CD14-positive monocyte (primary cell): ENCODE results near the gene PLS3. TPM values are rescaled to one million over a fixed set of nuclear protein-coding genes. Genes with fewer than 3 reads are reported as not detected.
"Not testable (repeated sequence)": the region's sequence is repeated elsewhere in the genome, so short reads cannot be mapped to it uniquely, and the experiment has no call there.

Experiments
- DNase-seq, 3 donors: peaks; one replicate each; pipeline ENCODE4 v3.0.0-alpha.2; 2011 to 2022
- H2AFZ ChIP-seq: 2 replicates; pipeline ENCODE4 v1.6.0; 2012; ENCODE audit warnings: mild to moderate bottlenecking, low read depth, low read length, inconsistent platforms; ENCODE audit not compliant: insufficient read depth, poor library complexity, severe bottlenecking
- H3K27ac ChIP-seq, 2 donors: 1 replicate in 1 of 2; 2 replicates in 1 of 2; pipeline ENCODE4 v1.5.1; 2012 to 2013; ENCODE audit warnings: low read length in 2 of 2, control low read depth in 1 of 2, inconsistent platforms in 1 of 2, low read depth in 1 of 2, mild to moderate bottlenecking in 1 of 2
- H3K27me3 ChIP-seq, 2 donors: one replicate each; pipeline versions ENCODE4 v1.6.0 to v1.6.1; 2011 to 2013; ENCODE audit warnings: low read length in 2 of 2; ENCODE audit not compliant: control insufficient read depth in 2 of 2, insufficient read depth in 2 of 2
- H3K36me3 ChIP-seq, 2 donors: replicated peaks in 1 of 2; 1 replicate in 1 of 2; 2 replicates in 1 of 2; pipeline versions ENCODE4 v1.5.1 to v1.6.1; 2012 to 2013; ENCODE audit warnings: low read length in 2 of 2, control low read depth in 1 of 2, inconsistent platforms in 1 of 2, mild to moderate bottlenecking in 1 of 2; ENCODE audit not compliant: insufficient read depth in 2 of 2, control insufficient read depth in 1 of 2
- H3K4me1 ChIP-seq, 2 donors: 1 replicate in 1 of 2; 2 replicates in 1 of 2; pipeline versions ENCODE4 v1.5.1 to v1.6.1; 2012 to 2013; ENCODE audit warnings: low read length in 2 of 2, control low read depth in 1 of 2, inconsistent platforms in 1 of 2, mild to moderate bottlenecking in 1 of 2, moderate library complexity in 1 of 2; ENCODE audit not compliant: insufficient read depth in 2 of 2, control insufficient read depth in 1 of 2
- H3K4me2 ChIP-seq: replicated peaks from 2 replicates; pipeline ENCODE3; 2012; ENCODE audit warnings: low read length, moderate library complexity, mild to moderate bottlenecking; ENCODE audit not compliant: poor library complexity, severe bottlenecking; ENCODE audit errors: extremely low read depth
- H3K4me3 ChIP-seq, 3 experiments: fragments of 200-600 bp in 1 of 3; sonication (generic) in 1 of 3; replicated peaks in 1 of 3; 1 replicate in 2 of 3; 2 replicates in 1 of 3; pipeline ENCODE4 v1.5.1; 2011 to 2013; ENCODE audit warnings: low read length in 3 of 3, mild to moderate bottlenecking in 3 of 3, control low read depth in 2 of 3, low read depth in 2 of 3, inconsistent platforms in 1 of 3, moderate library complexity in 1 of 3
- H3K79me2 ChIP-seq: 2 replicates; pipeline ENCODE4 v1.6.0; 2012; ENCODE audit warnings: mild to moderate bottlenecking, control low read depth, inconsistent platforms, low read length, moderate library complexity; ENCODE audit not compliant: insufficient read depth
- H3K9ac ChIP-seq: 2 replicates; pipeline ENCODE4 v1.6.0; 2017; ENCODE audit warnings: low read length, mild to moderate bottlenecking; ENCODE audit not compliant: insufficient read depth, poor library complexity, severe bottlenecking
- H3K9me3 ChIP-seq, 2 donors: replicated peaks in 1 of 2; 1 replicate in 1 of 2; 2 replicates in 1 of 2; pipeline versions ENCODE4 v1.5.1 to v1.6.1; 2012 to 2013; ENCODE audit warnings: low read length in 2 of 2, control low read depth in 1 of 2; ENCODE audit not compliant: control insufficient read depth in 1 of 2, insufficient read depth in 1 of 2
- H4K20me1 ChIP-seq: 2 replicates; pipeline ENCODE4 v1.6.0; 2012; ENCODE audit warnings: mild to moderate bottlenecking, low read length, control low read depth, moderate library complexity; ENCODE audit not compliant: insufficient read depth
- H3K27ac Mint-ChIP-seq, 7 donors: one replicate each; pipeline ENCODE4 v1.8.0; 2020; ENCODE audit warnings: mild to moderate bottlenecking in 7 of 7, mixed read lengths in 7 of 7, moderate library complexity in 6 of 7, inconsistent platforms in 2 of 7
- H3K27me3 Mint-ChIP-seq, 3 donors: one replicate each; pipeline ENCODE4 v1.8.0; 2021 to 2022; ENCODE audit warnings: low read depth in 3 of 3, mild to moderate bottlenecking in 3 of 3, mixed read lengths in 3 of 3, moderate library complexity in 3 of 3, inconsistent platforms in 1 of 3
- H3K36me3 Mint-ChIP-seq, 2 donors: one replicate each; pipeline ENCODE4 v1.8.0; 2020; ENCODE audit warnings: mixed read lengths in 2 of 2, inconsistent platforms in 1 of 2, mild to moderate bottlenecking in 1 of 2
- H3K4me1 Mint-ChIP-seq: one replicate; pipeline ENCODE4 v1.8.0; 2020; ENCODE audit warnings: mild to moderate bottlenecking, mixed read lengths
- H3K4me3 Mint-ChIP-seq, 2 donors: one replicate each; pipeline ENCODE4 v1.8.0; 2020; ENCODE audit warnings: mild to moderate bottlenecking in 2 of 2, mixed read lengths in 2 of 2, moderate library complexity in 1 of 2
- H3K9me3 Mint-ChIP-seq, 7 donors: one replicate each; pipeline ENCODE4 v1.8.0; 2020 to 2022; ENCODE audit warnings: mixed read lengths in 7 of 7, mild to moderate bottlenecking in 6 of 7, moderate library complexity in 6 of 7, inconsistent platforms in 2 of 7
- WGBS: methylation state at CpG from one replicate; pipeline ENCODE4 v1.1.5; 2013; ENCODE audit warnings: missing lambda C conversion rate; ENCODE audit not compliant: insufficient coverage; 5-methylcytosine and 5-hydroxymethylcytosine counted together
- intact Hi-C, 2 donors: fragments of 100-400 bp; cut with micrococcal nuclease; formaldehyde crosslinking; loops; one replicate each; pipeline versions ENCODE4 v1.15.0 to v1.15.1; 2023
- polyA plus RNA-seq, 3 donors: library from polyadenylated mRNA; depleted of rRNA in 1 of 3; unstranded in 2 of 3; stranded (reverse) in 1 of 3; fragments of 300-500 nt in 2 of 3; fragments of >200 nt in 1 of 3; fragmentation: Illumina TruSeq in 2 of 3; gene quantifications; 1 replicate in 2 of 3; 2 replicates in 1 of 3; pipeline ENCODE4 v1.2.3, GENCODE V29; 2012 to 2021
- TF ChIP-seq, protein P1 (sequence below): fragments of 200-600 bp; IDR thresholded peaks from one replicate; pipeline ENCODE4 v1.8.0; 2022; ENCODE audit warnings: antibody characterized with exemption, mild to moderate bottlenecking

The PLS3 gene
- polyA plus RNA-seq, 3 donors, result 0.16 TPM; not detected in 2

DNA sequence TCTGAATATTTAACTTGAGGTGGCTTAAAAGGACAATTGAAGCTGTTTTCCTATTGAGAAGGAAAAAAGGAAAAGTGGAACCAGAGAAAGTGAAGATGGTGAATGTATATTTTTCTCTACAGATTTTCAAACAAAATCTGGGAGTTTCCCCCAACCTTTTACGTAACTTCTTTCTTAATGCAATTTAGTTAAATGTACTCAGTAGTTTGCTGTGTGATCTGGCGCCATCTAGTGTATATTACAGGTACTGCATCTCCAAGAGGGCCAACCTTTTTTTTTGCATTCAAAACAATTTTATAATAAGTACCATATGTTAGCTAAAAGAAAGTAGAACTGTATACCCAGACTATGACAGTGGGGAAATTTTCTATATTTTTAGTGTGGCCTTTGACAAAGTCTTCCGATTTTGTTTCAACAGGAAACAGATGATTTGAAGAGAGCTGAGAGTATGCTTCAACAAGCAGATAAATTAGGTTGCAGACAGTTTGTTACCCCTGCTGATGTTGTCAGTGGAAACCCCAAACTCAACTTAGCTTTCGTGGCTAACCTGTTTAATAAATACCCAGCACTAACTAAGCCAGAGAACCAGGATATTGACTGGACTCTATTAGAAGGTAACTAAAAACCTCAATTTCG lies 82.0 kb downstream of the PLS3 start:
- H3K4me3 Mint-ChIP-seq, result no peak overlapping the region
- Histone ChIP-seq H3K27me3 (peaks cover 0 to 2% of the 10 kb centered on the region in 2 donors), H4K20me1 (no peaks in the 10 kb centered on the region), H3K27ac (no peak overlapping the region), H3K36me3 (no peaks in the 10 kb centered on the region), H3K79me2 (no peaks in the 10 kb centered on the region), H3K4me2 (no peak overlapping the region), H3K4me1 (peaks cover 0 to 6% of the 10 kb centered on the region in 2 donors), H3K9ac (no peak overlapping the region), H3K4me3 (no peak overlapping the region), H2AFZ (no peak overlapping the region), H3K9me3 (no peaks in the 10 kb centered on the region)
- H3K36me3 Mint-ChIP-seq, result no peaks in the 10 kb centered on the region
- TF ChIP-seq, protein P1, sequence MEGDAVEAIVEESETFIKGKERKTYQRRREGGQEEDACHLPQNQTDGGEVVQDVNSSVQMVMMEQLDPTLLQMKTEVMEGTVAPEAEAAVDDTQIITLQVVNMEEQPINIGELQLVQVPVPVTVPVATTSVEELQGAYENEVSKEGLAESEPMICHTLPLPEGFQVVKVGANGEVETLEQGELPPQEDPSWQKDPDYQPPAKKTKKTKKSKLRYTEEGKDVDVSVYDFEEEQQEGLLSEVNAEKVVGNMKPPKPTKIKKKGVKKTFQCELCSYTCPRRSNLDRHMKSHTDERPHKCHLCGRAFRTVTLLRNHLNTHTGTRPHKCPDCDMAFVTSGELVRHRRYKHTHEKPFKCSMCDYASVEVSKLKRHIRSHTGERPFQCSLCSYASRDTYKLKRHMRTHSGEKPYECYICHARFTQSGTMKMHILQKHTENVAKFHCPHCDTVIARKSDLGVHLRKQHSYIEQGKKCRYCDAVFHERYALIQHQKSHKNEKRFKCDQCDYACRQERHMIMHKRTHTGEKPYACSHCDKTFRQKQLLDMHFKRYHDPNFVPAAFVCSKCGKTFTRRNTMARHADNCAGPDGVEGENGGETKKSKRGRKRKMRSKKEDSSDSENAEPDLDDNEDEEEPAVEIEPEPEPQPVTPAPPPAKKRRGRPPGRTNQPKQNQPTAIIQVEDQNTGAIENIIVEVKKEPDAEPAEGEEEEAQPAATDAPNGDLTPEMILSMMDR, result peak; percentile 81
- intact Hi-C loops, result loop anchor here (2.0 to 5.0 kb wide), 2 partner anchors 312 to 316 kb away; no protein-coding TSS in a partner anchor
- H3K27ac Mint-ChIP-seq, result no peak overlapping the region
- H3K27me3 Mint-ChIP-seq, result peaks cover 0 to 12% (median 0%) of the 10 kb centered on the region in 3 donors
- no CpG with 5 or more reads among the region's 5 CpGs for WGBS
- H3K9me3 Mint-ChIP-seq, result peaks cover 0 to 2% (median 0%) of the 10 kb centered on the region in 7 donors
- DNase-seq, result peak; percentile 37 to 55 (median 48)
- H3K4me1 Mint-ChIP-seq, result peaks cover 10% of the 10 kb centered on the region

DNA sequence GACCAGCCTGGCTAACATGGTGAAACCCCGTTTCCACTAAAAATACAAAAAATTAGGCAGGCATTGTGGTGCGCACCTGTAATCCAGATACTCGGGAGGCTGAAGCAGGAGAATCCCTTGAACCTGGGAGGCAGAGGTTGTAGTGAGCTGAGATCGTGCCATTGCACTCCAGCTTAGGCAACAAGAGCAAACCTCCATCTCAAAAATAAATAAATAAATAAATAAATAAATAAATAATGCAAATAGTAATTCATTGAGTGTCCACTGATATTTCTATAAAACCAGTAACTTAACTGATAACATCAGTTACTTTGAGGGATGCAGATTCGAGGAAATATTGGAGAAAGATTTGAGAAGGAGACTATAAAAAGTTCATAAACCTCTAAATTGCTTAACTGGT lies 83.4 kb downstream of the PLS3 start:
- H3K4me3 Mint-ChIP-seq, H3K36me3 Mint-ChIP-seq, H3K9me3 Mint-ChIP-seq, H3K79me2 ChIP-seq, H3K4me2 ChIP-seq, H3K27me3 ChIP-seq, DNase-seq, H3K4me3 ChIP-seq, H3K9me3 ChIP-seq, H3K27ac ChIP-seq, H3K4me1 Mint-ChIP-seq, H4K20me1 ChIP-seq, H3K27me3 Mint-ChIP-seq, H3K27ac Mint-ChIP-seq, H3K9ac ChIP-seq, H3K4me1 ChIP-seq, H3K36me3 ChIP-seq, H2AFZ ChIP-seq: not testable (repeated sequence)
- WGBS, result no CpG with 5 or more reads among the region's 5 CpGs
- intact Hi-C loops, result loop anchor here in 1 of 2 donors (5.0 kb wide), 1 partner anchor 317 kb away; no protein-coding TSS in a partner anchor
